Muscle of arm (tissue), 12 donors: ENCODE data around the gene MRPS18A. TPM values are rescaled to one million over a fixed set of nuclear protein-coding genes. Genes with fewer than 3 reads are reported as not detected.
"Not testable (repeated sequence)": the region's sequence is repeated elsewhere in the genome, so short reads cannot be mapped to it uniquely, and the experiment has no call there.

Source experiments
- DNase-seq: peaks from one replicate; pipeline ENCODE4 v3.0.0-alpha.2; 2013
- polyA plus RNA-seq, 12 donors: library from polyadenylated mRNA; unstranded; fragments of 120-200 nt; gene quantifications; one replicate each; pipeline ENCODE4 v1.2.1, GENCODE V29; 2013; ENCODE audit not compliant: insufficient read length in 12 of 12

The MRPS18A gene
- polyA plus RNA-seq, 12 donors, result 26.7 to 38.0 (median 31.5) TPM; not detected in 1

GRCh38 chr6:43671801-43672690 lies 15.5 kb downstream of the MRPS18A start:
- no peak for DNase-seq

- no peak for DNase-seq
Observed at GRCh38 chr6:43671011-43671800, 16.4 kb downstream of the MRPS18A start.

GRCh38 chr6:43670623-43670986 lies 17.0 kb downstream of the MRPS18A start:
- no peak for DNase-seq

GRCh38 chr6:43669922-43670622 lies 17.5 kb downstream of the MRPS18A start:
- DNase-seq, result no peak

- DNase-seq, result peak; percentile 72
Observed at GRCh38 chr6:43669050-43669921, 18.3 kb downstream of the MRPS18A start.

GRCh38 chr6:43668151-43669028 lies 19.2 kb downstream of the MRPS18A start:
- DNase-seq, result no peak

- DNase-seq, result peak; percentile 81
Observed at GRCh38 chr6:43667245-43668150, 20.1 kb downstream of the MRPS18A start.

GRCh38 chr6:43666196-43666920 lies 21.2 kb downstream of the MRPS18A start:
- no peak for DNase-seq

- DNase-seq, result no peak
Observed at GRCh38 chr6:43665376-43665775, 22.2 kb downstream of the MRPS18A start.

- DNase-seq, result not testable (repeated sequence)
Observed at GRCh38 chr6:43662948-43663347, 24.6 kb downstream of the MRPS18A start.

- no peak for DNase-seq
Observed at GRCh38 chr6:43658161-43658560, 29.4 kb downstream of the MRPS18A start.

- no peak for DNase-seq
Observed at GRCh38 chr6:43657221-43657802, 30.3 kb downstream of the MRPS18A start.

- DNase-seq, result not testable (repeated sequence)
Observed at GRCh38 chr6:43652822-43653221, 34.8 kb downstream of the MRPS18A start.

- DNase-seq, result no peak
Observed at GRCh38 chr6:43648248-43648647, 39.3 kb downstream of the MRPS18A start.

- no peak for DNase-seq
Observed at GRCh38 chr6:43647613-43648012, 40.0 kb downstream of the MRPS18A start.

- DNase-seq, result no peak
Observed at GRCh38 chr6:43645613-43645964, 42.0 kb downstream of the MRPS18A start.

- no peak for DNase-seq
Observed at GRCh38 chr6:43644940-43645612, 42.5 kb downstream of the MRPS18A start, which contains the start of gene RSPH9. Gene RSPH9 (plus strand): TSS chr6:43645036. CDS start chr6:43645099, 63 bp downstream.
